GM21529 (cell line): ENCODE results near the gene LRTM2.

Experiments used
- ATAC-seq: cut with Tn5 transposase; IDR thresholded peaks from one replicate; pipeline ENCODE4 v1.9.1; 2021; ENCODE audit not compliant: unreplicated experiment

LRTM2 gene

DNA sequence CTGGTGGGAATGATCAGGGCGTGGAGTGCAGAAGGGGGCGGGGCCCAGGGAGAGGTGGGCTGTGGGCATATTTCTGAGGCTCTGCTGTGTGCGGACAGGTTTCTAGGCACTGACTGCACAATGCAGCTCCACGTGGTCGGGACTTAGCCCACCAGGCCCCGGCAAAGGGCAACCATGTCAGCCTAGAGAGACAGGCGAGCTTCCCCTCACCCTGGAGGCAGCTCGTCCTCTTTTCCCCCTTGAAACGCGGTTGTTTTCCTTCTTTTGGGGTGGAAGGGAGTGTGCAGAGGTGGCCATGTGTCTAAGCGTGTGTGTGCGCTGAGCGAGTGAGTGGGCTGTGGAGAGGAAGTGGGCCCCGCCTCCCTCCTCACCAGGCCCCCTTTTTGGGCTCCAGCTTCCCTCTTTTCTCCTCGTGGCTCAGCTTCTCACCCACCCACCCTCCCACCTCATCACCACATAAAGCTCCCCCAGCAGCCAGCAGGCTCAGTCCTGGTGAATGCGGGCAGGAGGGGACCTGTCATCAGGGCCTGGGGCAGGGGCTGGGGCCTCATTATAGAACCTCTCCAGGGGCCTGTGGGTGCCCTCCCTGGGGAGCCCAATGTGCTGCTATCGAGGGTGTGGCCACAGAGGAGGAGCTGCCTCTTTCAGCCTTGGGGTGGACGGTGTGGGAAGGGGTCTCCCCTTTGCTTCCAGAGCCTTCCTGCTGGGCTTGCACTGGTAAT, 22.0 kb downstream of the LRTM2 start:
- no peak for ATAC-seq

DNA sequence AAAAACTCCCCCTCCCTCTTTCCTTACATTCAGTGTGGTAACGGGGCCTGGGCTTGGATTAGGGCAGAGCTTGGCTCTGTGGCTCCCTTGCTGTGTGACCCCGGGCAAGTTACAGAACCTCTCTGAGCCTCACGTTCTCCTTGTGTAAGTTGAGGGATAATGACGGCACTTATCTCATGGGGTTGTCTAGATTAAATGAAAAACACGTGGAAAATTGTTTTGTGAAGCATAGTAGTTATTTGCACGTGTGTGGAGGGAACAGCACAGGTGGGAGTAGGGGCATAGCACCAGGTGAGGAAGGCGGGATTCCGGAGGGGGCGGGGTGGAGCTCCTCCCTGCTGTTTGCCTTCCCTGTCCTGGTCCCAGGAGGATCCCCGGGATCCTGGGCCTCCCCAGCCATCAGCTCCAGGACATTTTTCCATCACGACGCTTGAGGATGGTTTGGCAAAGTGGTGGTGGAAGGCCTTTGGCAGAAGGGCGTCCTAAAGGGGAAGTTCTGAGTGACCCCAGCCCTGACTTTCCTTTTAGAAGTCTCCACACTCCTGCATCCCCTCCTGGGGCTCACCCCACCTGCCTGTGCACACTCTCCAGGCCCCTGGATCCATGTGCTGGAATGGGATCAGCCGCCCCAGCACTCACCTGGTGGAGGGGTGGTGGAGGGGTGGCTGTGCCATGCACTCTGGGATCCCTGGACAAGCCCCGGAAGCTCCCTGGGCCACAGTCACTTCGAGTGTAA, 22.7 kb downstream of the LRTM2 start:
- ATAC-seq: no peak

GRCh38 chr12:1843641-1844005, 23.3 kb downstream of the LRTM2 start:
- ATAC-seq: no peak

GRCh38 chr12:1844223-1844622, 23.9 kb downstream of the LRTM2 start:
- no peak for ATAC-seq

- ATAC-seq: no peak
Measured at GRCh38 chr12:1844661-1845409, 24.5 kb downstream of the LRTM2 start.

- ATAC-seq: no peak
Measured at GRCh38 chr12:1845427-1845826, 25.1 kb downstream of the LRTM2 start.

- ATAC-seq: no peak
Measured at GRCh38 chr12:1845886-1846285, 25.5 kb downstream of the LRTM2 start.

DNA sequence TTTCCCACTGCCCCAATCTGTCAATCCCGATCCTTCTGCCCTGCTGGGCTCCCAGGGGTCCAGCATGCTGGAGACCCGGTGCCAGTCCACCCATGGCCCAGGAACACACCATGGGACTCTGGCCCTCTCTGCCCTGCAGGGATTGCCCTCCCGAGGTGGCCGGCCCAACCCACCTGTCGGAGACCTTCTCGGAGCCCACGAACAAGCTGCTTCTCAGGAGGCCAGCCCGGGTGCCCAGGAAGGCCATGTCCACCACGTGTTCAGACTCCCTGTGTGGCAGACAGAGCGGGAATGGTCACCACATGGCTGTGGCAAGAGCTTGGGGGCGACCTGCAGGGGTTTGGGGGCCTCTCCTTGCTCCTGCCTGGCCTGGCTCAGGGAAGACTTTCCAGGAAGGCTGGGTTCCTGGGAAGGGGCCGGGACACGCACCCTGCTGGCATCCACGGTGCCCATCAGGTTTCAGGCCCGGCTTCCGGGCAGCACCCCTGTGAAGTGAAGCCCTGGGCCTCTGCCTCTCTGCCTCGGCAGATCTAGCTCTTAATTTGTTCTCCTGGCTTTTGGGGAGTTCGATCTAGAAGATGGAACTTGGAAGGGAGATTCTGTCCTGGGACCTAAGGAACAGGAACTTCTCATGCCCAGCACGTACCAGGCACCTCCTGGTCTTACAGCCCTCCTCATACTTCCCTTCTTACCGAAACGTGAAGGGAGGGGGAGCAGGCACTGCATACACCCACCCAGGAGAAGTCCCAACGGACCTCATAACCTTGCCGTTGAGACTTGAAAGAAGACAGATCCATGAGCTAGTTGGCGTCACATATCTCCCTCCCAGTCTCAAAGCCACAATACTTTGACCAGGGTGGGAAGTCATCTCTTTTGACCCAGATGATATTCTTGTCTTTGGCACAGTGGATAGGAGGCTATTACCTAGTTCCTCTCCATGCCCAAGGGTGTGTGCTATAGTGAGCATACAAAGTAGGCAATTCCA, 26.3 kb downstream of the LRTM2 start:
- no peak for ATAC-seq

GRCh38 chr12:1847411-1847810, 27.0 kb downstream of the LRTM2 start:
- ATAC-seq: no peak

DNA sequence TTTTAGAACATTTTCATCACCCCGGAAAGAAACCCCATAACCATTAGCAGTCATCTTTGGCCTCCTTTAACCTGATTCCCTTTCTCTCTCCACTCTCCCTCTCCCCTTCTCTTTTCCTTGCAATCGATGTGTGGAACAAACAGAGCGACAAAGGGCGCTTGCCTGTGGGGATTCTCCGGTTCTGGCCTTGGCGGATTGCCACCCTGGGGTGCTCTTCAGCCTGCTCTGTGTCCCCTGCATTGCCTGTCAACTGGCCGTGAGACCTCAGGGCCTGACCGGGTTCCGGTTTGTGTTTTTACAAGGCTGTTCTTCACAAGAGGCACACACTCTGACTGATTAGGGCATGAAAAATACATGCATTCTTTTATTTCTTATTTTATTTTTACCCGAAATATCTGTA, 27.8 kb downstream of the LRTM2 start:
- ATAC-seq: no peak

- no peak for ATAC-seq
Measured at GRCh38 chr12:1848745-1849144, 28.4 kb downstream of the LRTM2 start.

DNA sequence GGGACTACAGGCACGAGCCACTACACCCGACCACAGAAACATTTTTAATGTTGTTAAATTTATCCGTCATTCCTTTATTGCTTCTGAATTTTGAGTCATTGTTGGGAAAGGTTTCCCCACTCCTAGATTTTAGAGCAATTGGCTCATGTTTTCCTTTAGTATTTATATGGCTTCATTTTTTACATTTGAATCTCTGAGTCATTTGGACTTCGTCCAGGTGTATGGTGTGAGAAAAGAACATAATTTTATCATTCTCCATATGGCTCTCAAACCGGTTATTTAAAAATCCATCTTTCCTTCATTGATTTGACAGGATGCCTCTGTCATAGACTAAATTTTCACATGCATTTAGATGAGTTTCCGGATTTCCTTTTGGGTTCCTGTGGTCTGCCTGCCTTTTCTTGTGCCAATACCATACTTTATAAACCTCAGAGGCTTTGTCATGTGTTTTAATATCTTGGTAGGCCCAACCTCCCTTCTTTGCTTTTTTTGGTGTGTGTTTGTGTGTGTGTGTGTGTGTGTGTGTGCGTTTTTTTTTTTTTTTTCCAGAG, 30.9 kb downstream of the LRTM2 start:
- no peak for ATAC-seq

- no peak for ATAC-seq
Measured at GRCh38 chr12:1852076-1852475, 31.7 kb downstream of the LRTM2 start.

GRCh38 chr12:1853716-1854115, 33.4 kb downstream of the LRTM2 start:
- ATAC-seq: no peak

GRCh38 chr12:1855241-1855640, 34.9 kb downstream of the LRTM2 start:
- no peak for ATAC-seq

GRCh38 chr12:1857086-1857485, 36.7 kb downstream of the LRTM2 start:
- ATAC-seq: no peak

DNA sequence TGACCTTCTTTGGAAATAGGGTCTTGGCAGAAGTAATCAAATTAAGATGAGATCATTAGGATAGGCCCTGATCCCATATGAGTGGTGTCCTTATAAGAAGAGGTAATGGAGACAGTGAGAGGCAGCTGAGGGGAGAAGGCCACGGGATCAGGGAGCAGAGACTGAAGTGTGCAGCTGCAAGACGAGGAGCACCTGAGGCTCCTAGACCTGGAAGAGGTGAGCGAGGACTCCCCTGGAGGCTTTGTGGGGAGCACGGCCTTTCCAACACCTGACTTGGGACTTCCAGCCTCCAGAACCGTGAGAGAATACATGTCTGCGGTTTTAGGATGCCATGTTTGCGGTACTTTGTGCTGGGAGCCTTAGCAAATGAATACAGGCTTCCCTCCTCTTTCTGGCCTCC, 37.5 kb downstream of the LRTM2 start:
- ATAC-seq: no peak

DNA sequence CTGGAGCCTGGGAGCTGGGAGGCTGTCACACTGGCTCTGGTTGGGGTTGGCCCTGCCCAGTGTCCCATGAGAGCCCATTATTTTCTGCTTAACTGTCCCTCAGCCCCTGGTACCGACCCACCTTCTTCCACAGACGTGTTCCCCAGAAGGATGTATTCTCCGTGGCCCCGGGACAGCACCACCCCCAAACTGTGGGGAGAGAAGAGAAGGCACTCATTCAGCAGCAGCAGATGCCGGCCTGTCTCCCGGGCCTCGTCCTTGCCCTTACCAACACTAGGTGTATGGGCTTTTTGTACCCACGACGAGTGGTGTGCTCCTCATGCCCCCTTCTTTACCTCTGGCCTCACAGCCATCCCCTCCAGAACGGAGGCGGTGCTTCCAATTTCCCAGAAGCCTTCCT, 38.1 kb downstream of the LRTM2 start:
- no peak for ATAC-seq

DNA sequence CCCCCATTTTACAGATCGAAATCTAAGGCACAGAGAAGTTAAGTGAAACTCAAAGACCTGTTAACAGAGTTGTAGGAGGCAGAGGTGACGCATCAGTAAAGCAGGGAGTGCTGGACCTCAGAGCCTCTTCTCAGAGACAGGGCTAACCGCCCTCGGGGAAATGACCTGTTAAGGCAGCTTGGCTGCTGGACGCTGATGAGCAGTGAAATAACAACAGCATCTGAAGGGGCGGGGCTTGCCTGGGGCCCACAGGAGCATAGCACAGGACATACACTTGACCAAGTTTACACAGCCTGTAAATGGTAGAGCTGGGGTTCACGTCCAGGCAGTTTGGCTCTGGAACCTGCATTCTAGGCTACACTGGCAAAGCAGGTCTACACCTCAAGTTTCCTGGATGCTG, 39.3 kb downstream of the LRTM2 start:
- ATAC-seq: no peak

DNA sequence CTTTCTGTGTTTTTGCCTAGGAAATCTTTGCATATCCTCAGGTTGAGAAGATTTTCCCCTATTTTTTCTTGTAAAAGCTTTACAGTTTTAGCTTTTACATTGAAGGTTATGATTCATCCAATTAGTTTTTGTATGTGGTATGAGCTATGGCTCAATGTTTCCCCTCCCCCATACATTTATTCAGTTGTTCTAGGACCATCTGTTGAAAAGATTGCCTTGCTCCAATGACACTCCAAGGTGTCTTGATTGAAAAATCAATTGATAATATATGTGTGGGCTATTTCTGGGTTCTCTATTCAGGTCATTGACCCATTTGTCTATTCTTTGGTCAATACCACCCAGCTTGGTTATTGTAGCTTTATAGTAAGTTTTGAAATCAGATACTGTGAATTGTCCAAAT, 42.6 kb downstream of the LRTM2 start:
- no peak for ATAC-seq

DNA sequence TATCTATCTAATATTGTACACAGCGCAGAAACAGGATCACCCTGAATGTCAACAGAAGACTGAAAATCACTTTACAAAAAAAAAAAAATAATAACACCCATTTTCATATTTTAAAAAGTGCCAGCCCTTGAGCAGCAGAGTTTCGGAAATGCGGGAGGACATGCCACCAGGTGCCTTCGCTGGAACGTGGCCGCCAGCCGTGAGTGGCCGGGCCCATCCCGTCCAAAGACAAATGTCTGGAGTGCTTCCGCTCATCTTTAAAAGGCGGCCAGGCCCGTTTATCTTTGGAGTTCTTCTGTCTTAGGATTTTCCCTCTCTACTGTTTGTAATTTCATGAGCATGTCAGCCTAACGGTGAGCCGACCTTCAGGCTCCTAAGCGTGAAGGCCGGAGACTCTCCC, 43.5 kb downstream of the LRTM2 start:
- no peak for ATAC-seq
